Small intestine (tissue), 7 donors: ENCODE measurements around the gene DSCAML1. TPM values are rescaled to one million over a fixed set of nuclear protein-coding genes. Genes with fewer than 3 reads are reported as not detected.

Experiments used
- DNase-seq, 2 donors: peaks; one replicate each; pipeline versions ENCODE4 v3.0.0 to v3.0.0-alpha.2; 2013
- FAIRE-seq: peaks from 2 replicates; lab custom pipeline; 2012; peaks lifted over from hg19 to GRCh38; lab: Jason Lieb, UNC
- H3K27ac ChIP-seq, 3 donors: one replicate each; pipeline ENCODE4 v1.5.1; 2013; ENCODE audit warnings: low read length in 2 of 3, mild to moderate bottlenecking in 2 of 3, control low read depth in 1 of 3, inconsistent platforms in 1 of 3, low read depth in 1 of 3, moderate library complexity in 1 of 3
- H3K27me3 ChIP-seq, 3 donors: one replicate each; pipeline ENCODE4 v1.6.1; 2013; ENCODE audit warnings: low read length in 3 of 3, inconsistent platforms in 1 of 3; ENCODE audit not compliant: control insufficient read depth in 3 of 3, insufficient read depth in 3 of 3
- H3K36me3 ChIP-seq, 3 donors: one replicate each; pipeline ENCODE4 v1.6.1; 2013; ENCODE audit warnings: low read length in 3 of 3, inconsistent platforms in 1 of 3, low read depth in 1 of 3, mild to moderate bottlenecking in 1 of 3, moderate library complexity in 1 of 3; ENCODE audit not compliant: control insufficient read depth in 3 of 3, insufficient read depth in 2 of 3
- H3K4me1 ChIP-seq, 3 donors: one replicate each; pipeline ENCODE4 v1.6.1; 2013; ENCODE audit warnings: low read length in 2 of 3, inconsistent platforms in 1 of 3, low read depth in 1 of 3, mild to moderate bottlenecking in 1 of 3, moderate library complexity in 1 of 3; ENCODE audit not compliant: control insufficient read depth in 3 of 3, insufficient read depth in 2 of 3
- H3K4me3 ChIP-seq, 3 donors: one replicate each; pipeline ENCODE4 v1.5.1; 2013; ENCODE audit warnings: low read length in 3 of 3, control low read depth in 1 of 3, inconsistent platforms in 1 of 3, low read depth in 1 of 3, mild to moderate bottlenecking in 1 of 3, moderate library complexity in 1 of 3
- H3K9me3 ChIP-seq, 2 donors: one replicate each; pipeline ENCODE4 v1.6.1; 2013; ENCODE audit warnings: low read depth in 1 of 2, low read length in 1 of 2; ENCODE audit not compliant: control insufficient read depth in 2 of 2, insufficient read depth in 1 of 2
- WGBS, 3 donors: extraction: QIAGEN DNeasy Blood & Tissue Kit; methylation state at CpG; one replicate each; pipeline ENCODE4 v1.1.7; 2013; 5-methylcytosine and 5-hydroxymethylcytosine counted together
- polyA plus RNA-seq, 4 donors: library from polyadenylated mRNA; stranded (reverse) in 3 of 4; unstranded in 1 of 4; fragments of 200-250 nt in 3 of 4; fragments of 120-200 nt in 1 of 4; gene quantifications; one replicate each; pipeline versions ENCODE4 v1.2.1 to v1.2.3, GENCODE V29; 2013
- donor health status: healthy with polysubstance abuse.
- donor health status: control.
- donor health status: control.
- donor health status: Bipolar disorder and iron deficiency.
- donor health status: healthy.

The DSCAML1 gene
- polyA plus RNA-seq, 4 donors, result under 0.01 to 3.3 (median 0.22) TPM; not detected in 1

DNA sequence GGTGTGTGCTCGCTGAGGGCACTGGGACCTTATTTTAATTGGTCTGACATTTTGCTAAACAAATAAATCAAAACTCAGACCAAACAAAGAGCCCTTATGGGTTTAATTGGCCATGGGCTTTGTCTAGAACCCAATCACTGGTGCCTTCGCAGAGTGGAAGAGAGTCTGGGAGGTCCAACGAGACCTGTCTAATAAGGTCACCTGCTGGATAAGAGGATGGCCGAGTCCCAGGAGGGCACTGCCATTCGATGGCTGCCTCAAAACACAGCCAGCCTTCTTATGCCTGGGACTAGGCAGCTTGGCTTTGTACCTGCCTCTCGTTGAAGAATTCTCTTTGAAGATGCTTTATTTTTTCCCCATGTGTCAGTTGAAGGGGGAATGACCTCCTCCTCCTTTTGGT lies 298.2 kb downstream of the DSCAML1 start:
- no peak overlapping the region for H3K27ac ChIP-seq
- H3K4me3 ChIP-seq, result no peak overlapping the region
- no peaks in the 10 kb centered on the region for H3K27me3 ChIP-seq
- peaks cover 0 to 15% (median 0%) of the 10 kb centered on the region in 3 donors for H3K36me3 ChIP-seq
- WGBS, 3 donors, result 80 to 86% (median 84%) methylated on average over 6 of the region's 6 CpGs
- peaks cover 0 to 6% (median 0%) of the 10 kb centered on the region in 3 donors for H3K4me1 ChIP-seq
- DNase-seq, result no peak
- H3K9me3 ChIP-seq, result no peaks in the 10 kb centered on the region
- no peak for FAIRE-seq

DNA sequence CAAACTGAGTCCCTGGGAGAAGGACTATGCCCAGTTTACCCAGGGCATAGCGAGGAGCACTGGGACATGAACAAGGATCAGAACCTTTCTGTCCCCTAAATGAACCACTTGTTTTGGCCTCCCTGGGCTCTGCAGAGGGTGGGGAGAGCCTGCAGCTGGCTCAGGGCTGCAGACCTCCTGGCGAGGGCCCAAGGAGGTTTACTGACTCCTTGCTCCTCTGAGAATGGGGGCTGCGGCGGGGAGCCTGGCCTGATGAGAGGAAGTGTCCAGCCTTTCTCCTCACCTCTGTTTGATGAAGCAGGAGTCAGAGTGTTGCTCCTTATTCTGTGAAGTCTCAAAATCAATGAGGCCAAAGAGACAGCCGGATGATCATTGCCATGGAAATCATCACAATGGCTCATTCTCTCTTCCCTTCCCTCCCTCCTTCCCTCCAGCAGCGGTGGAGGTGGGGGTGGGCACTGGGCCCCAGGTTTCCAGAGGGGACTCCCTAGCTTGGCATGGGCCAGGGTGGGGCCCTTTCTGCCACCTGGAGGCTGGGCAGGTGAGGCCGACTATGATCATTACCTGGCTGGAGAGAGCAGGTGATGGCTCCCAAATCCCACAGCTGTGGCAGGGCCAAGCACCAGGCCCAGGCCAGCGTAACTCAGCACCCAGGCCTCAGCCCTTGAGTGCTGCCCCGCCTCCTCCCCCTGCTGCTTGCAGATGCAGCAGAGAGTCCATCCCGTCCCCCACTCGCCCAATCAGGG lies 299.6 kb downstream of the DSCAML1 start:
- Histone ChIP-seq H3K9me3 (no peaks in the 10 kb centered on the region), H3K4me1 (peaks cover 0 to 7% (median 0%) of the 10 kb centered on the region in 3 donors), H3K27me3 (peaks cover 0 to under 1% (median 0%) of the 10 kb centered on the region in 3 donors), H3K27ac (no peak overlapping the region), H3K4me3 (no peak overlapping the region), H3K36me3 (peaks cover 0 to 13% (median 0%) of the 10 kb centered on the region in 3 donors)
- WGBS, 3 donors, result 80 to 89% (median 86%) methylated on average over 11 of the region's 11 CpGs
- FAIRE-seq, result no peak
- DNase-seq, result no peak

- Histone ChIP-seq H3K36me3 (peaks cover 0 to 7% (median 0%) of the 10 kb centered on the region in 3 donors), H3K27me3 (peaks cover 0 to 4% (median 0%) of the 10 kb centered on the region in 3 donors), H3K4me3 (no peak overlapping the region), H3K27ac (no peak overlapping the region), H3K9me3 (no peaks in the 10 kb centered on the region), H3K4me1 (peaks cover 0 to 5% (median 0%) of the 10 kb centered on the region in 3 donors)
- WGBS, 3 donors, result 34 to 74% (median 64%) methylated on average over 5 to 6 of the region's 6 CpGs
- DNase-seq, result no peak
- no peak for FAIRE-seq
Observed at GRCh38 chr11:117495357-117495756, 301.7 kb downstream of the DSCAML1 start.

DNA sequence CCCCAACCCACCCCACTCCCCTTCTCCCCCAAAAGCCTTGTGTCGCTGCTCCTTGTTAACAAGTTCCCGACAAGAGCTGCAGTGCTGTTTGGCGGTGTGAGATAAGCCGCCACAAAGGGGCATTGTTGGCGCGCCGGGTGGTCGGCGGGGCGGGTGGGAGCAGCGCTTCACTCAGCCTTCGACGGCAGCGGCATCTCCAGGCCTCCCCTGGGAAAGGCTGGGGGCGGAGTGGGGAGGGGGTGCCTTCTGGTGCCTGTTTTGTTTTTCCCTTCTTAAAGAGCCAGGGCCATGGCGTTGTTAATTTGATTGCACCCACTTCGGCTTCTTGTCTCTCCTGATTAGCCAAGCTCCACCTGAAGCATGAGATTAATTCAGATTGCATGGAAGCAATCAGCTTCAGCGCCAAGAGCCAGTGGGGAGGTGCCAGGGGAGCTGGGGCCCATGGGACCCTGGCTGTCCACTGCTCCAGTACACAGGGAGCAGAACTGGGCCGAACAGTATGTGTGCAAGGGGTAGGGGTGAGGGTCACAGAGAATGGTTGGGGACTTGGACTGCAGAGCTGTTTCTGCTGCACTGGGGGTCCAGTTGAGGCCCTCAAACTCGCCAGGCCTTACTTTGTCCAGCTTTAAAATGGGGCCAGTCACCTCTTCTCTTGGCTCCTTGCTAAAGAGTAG lies 304.3 kb downstream of the DSCAML1 start:
- no peak overlapping the region for H3K4me3 ChIP-seq
- no peaks in the 10 kb centered on the region for H3K9me3 ChIP-seq
- peaks cover 0 to 5% (median 0%) of the 10 kb centered on the region in 3 donors for H3K4me1 ChIP-seq
- FAIRE-seq (no peak), DNase-seq (peak in 1 of 2 donors; percentile 47)
- peaks cover 0 to 3% (median 0%) of the 10 kb centered on the region in 3 donors for H3K36me3 ChIP-seq
- H3K27ac ChIP-seq, result no peak overlapping the region
- peaks cover 0 to 4% (median 0%) of the 10 kb centered on the region in 3 donors for H3K27me3 ChIP-seq
- 15 to 37% (median 35%) methylated on average over 20 of the region's 20 CpGs for WGBS, 3 donors

DNA sequence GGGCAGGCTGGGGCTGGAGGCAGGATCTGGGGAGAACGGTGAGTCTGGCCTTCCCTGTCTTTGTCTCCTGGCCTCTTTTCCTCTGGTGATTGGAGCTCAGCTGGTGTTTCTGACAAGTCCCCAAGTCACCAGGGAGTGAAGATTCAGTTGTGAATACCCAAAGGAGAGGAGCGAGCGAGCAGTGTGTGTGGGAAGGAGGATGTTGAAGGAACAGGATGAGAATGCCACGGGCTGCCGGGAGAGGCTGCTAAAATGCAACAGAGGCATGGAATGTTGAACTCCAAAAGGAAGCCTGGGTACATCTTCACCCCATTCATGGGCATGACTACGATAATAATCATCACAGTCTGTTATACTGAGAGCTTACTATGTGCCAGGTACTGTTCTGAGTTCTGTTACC lies 306.1 kb downstream of the DSCAML1 start:
- peaks cover 0 to 5% (median 0%) of the 10 kb centered on the region in 3 donors for H3K4me1 ChIP-seq
- H3K27ac ChIP-seq, result no peak overlapping the region
- 80 to 96% (median 91%) methylated on average over 6 of the region's 6 CpGs for whole genome bisulfite sequencing, 3 donors
- DNase-seq, result no peak
- H3K36me3 ChIP-seq, result no peaks in the 10 kb centered on the region
- H3K27me3 ChIP-seq, result peaks cover 0 to 4% (median 0%) of the 10 kb centered on the region in 3 donors
- FAIRE-seq, result no peak
- no peak overlapping the region for H3K4me3 ChIP-seq
- no peaks in the 10 kb centered on the region for H3K9me3 ChIP-seq

- Histone ChIP-seq H3K27ac (no peak overlapping the region), H3K27me3 (peaks cover 0 to 4% (median 0%) of the 10 kb centered on the region in 3 donors), H3K36me3 (no peaks in the 10 kb centered on the region), H3K9me3 (no peaks in the 10 kb centered on the region), H3K4me3 (no peak overlapping the region), H3K4me1 (peaks cover 0 to 5% (median 0%) of the 10 kb centered on the region in 3 donors)
- FAIRE-seq, result no peak
- 51 to 74% (median 57%) methylated on average over 14 of the region's 14 CpGs for WGBS, 3 donors
- DNase-seq, result no peak
Observed at GRCh38 chr11:117489999-117490679, 306.9 kb downstream of the DSCAML1 start.

DNA sequence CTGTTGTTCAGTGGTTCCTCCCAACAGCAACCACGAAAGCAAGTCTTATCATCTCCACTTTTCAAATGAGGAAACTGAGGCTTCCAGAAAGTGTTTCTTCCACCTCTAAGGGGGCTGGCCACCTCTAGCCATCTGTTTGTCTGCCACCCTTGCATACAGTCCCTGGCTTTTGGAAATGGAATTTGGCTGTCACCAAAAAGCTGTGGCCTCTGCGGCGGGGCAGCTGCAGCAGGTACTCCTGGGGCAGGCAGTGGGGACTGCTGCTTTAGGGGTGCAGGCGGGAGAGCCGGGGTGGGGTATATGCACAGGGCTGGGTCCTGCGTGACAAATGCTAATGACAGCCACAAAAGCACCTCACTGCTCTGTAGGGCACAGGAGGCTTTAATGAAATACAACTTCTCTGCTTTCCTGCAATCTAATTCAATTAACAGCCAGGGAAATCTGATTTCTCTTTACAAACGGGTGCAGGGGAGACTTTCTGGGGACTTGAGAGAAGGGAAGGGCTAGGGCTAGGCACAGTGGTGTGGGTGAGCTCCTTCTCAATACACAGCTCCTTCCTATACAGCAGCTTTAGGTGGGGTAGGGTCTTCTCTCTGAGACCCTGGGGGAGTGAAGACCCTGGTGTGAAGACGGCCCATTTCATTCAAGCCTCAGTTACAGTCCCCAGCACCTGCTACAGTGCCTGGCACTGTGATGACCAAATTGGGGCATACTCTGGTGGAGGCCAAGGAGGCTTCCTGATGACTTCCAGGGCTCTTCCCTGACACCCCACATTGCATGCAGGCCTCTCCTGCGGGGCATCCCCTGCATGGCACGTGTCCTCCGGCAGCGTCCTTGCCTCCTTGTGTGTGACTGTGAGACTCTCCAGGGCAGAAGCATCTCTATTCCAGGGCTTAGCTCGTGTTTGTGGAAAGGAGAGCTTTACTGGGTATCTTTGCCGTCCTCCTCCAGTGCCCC lies 307.7 kb downstream of the DSCAML1 start:
- Histone ChIP-seq H3K4me1 (peaks cover 0 to 5% (median 0%) of the 10 kb centered on the region in 3 donors), H3K36me3 (no peaks in the 10 kb centered on the region), H3K4me3 (no peak overlapping the region), H3K27me3 (peaks cover 0 to 4% (median 0%) of the 10 kb centered on the region in 3 donors), H3K27ac (no peak overlapping the region), H3K9me3 (no peaks in the 10 kb centered on the region)
- WGBS, 3 donors, result 78 to 82% (median 79%) methylated on average over 14 of the region's 14 CpGs
- FAIRE-seq, result no peak
- DNase-seq, result no peak
